OCI-LY3 (cell line): ENCODE results near the gene ACOX1.
A peak's percentile ranks its signal among the peaks of the same experiment; 100 is the strongest.

ENCODE experiments used
- H2AFZ ChIP-seq: fragments of 200-600, 300-600 bp; shearing (Covaris generic); 2 replicates; pipeline ENCODE4 v1.6.0; 2014; ENCODE audit warnings: antibody characterized with exemption, low read depth, low read length
- H3K27ac ChIP-seq: fragments of 200-600, 300-600 bp; sonication (generic); 2 replicates; pipeline ENCODE4 v1.5.1; 2014; ENCODE audit warnings: mild to moderate bottlenecking, low read length, moderate library complexity, mixed read lengths
- H3K27me3 ChIP-seq: fragments of 200-600, 300-600 bp; sonication (generic); 2 replicates; pipeline ENCODE4 v1.6.1; 2014; ENCODE audit warnings: low read depth, low read length, mixed read lengths
- H3K36me3 ChIP-seq: fragments of 200-600, 300-600 bp; sonication (generic); replicated peaks from 2 replicates; pipeline ENCODE3; 2014; ENCODE audit warnings: low read depth, low read length, mixed read lengths
- H3K4me1 ChIP-seq: fragments of 300-600, 200-600 bp; sonication (generic); 2 replicates; pipeline ENCODE4 v1.6.1; 2014; ENCODE audit warnings: low read length, mixed read lengths
- H3K4me2 ChIP-seq: fragments of 200-600, 300-600 bp; sonication (generic); 2 replicates; pipeline ENCODE4 v1.6.1; 2014; ENCODE audit warnings: low read length, mixed read lengths
- H3K4me3 ChIP-seq: fragments of 300-600, 200-600 bp; sonication (generic); 2 replicates; pipeline ENCODE4 v1.5.1; 2014; ENCODE audit warnings: antibody characterized with exemption, mild to moderate bottlenecking, low read length, moderate library complexity
- H3K79me2 ChIP-seq: fragments of 300-600, 200-600 bp; shearing (Covaris generic); 2 replicates; pipeline ENCODE4 v1.6.1; 2014; ENCODE audit warnings: mild to moderate bottlenecking, low read length, mixed read lengths
- H3K9ac ChIP-seq: fragments of 300-600, 200-600 bp; shearing (Covaris generic); 2 replicates; pipeline ENCODE4 v1.6.0; 2014; ENCODE audit warnings: mild to moderate bottlenecking, low read length, moderate library complexity
- H3K9me3 ChIP-seq: fragments of 200-600, 300-600 bp; shearing (Covaris generic); 2 replicates; pipeline ENCODE4 v1.6.1; 2014; ENCODE audit warnings: low read length, mixed read lengths; ENCODE audit not compliant: insufficient read depth
- H4K20me1 ChIP-seq: fragments of 200-600, 300-600 bp; sonication (generic); 2 replicates; pipeline ENCODE4 v1.6.1; 2016; ENCODE audit warnings: low read length, mixed read lengths; ENCODE audit not compliant: insufficient read depth
- EZH2phosphoT487 ChIP-seq: fragments of 200-600 bp; shearing (Covaris generic); IDR thresholded peaks from 2 replicates; pipeline ENCODE4 v1.6.1; 2018; ENCODE audit warnings: antibody characterized with exemption, mixed run types, low read depth
- TF ChIP-seq, protein P1 (sequence below): fragments of 200-600, 300-600 bp; sonication (generic); IDR thresholded peaks from 2 replicates; pipeline ENCODE4 v1.5.1; 2014; ENCODE audit warnings: antibody characterized with exemption, low read length, low read depth

Gene ACOX1

DNA sequence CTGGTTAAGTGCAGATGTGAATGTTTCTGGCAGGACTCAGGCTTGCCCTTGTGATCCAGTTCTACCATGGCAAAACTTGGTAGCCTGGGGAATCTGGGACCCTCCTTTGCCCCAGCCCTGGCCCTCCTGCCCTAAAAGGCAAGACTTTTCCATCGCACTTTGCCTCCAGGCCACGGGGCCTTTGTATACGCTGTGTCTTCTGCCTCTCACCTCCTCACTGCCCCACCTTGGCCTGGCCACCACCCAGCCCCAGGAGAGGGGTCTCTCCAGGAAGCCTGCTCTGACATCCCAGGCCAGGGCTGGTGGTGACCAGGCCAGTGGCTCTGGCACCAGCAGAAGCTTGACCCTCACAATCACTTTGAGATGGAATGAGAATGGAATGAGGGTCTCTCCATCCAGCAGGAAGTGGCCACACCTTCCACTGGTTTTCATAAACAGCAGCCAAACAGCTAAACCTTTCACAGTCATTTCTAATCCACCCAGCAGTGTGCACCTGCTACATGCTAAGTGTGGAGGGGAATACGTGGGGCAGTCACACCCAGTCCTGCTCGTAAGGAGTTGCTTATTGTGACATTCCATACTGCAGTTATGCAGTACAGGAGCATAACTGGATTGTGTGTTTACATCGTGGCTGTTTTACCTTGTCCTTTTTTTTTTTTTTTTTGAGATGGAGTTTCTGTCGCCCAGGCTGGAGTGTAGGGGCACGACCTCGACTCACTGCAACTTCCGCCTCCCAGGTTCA is 72.7 kb downstream of the ACOX1 start:
- H3K9me3 ChIP-seq = peaks cover 3% of the 10 kb centered on the region; the same call in 1 of the 2 replicates
- peak overlapping the region; percentile 23 for H2AFZ ChIP-seq
- H3K27me3 ChIP-seq = no peaks in the 10 kb centered on the region
- TF ChIP-seq, protein P1, sequence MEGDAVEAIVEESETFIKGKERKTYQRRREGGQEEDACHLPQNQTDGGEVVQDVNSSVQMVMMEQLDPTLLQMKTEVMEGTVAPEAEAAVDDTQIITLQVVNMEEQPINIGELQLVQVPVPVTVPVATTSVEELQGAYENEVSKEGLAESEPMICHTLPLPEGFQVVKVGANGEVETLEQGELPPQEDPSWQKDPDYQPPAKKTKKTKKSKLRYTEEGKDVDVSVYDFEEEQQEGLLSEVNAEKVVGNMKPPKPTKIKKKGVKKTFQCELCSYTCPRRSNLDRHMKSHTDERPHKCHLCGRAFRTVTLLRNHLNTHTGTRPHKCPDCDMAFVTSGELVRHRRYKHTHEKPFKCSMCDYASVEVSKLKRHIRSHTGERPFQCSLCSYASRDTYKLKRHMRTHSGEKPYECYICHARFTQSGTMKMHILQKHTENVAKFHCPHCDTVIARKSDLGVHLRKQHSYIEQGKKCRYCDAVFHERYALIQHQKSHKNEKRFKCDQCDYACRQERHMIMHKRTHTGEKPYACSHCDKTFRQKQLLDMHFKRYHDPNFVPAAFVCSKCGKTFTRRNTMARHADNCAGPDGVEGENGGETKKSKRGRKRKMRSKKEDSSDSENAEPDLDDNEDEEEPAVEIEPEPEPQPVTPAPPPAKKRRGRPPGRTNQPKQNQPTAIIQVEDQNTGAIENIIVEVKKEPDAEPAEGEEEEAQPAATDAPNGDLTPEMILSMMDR = no peak
- TF ChIP-seq EZH2phosphoT487 = no peak
- peaks cover 6% of the 10 kb centered on the region for H3K36me3 ChIP-seq
- H3K9ac ChIP-seq = no peak overlapping the region
- peak overlapping the region; percentile 72 for H3K4me2 ChIP-seq
- H3K27ac ChIP-seq = no peak overlapping the region
- H4K20me1 ChIP-seq = no peaks in the 10 kb centered on the region
- peaks cover 17% of the 10 kb centered on the region for H3K4me1 ChIP-seq
- peak overlapping the region; percentile 83 for H3K4me3 ChIP-seq
- H3K79me2 ChIP-seq = peaks cover 17% of the 10 kb centered on the region

DNA sequence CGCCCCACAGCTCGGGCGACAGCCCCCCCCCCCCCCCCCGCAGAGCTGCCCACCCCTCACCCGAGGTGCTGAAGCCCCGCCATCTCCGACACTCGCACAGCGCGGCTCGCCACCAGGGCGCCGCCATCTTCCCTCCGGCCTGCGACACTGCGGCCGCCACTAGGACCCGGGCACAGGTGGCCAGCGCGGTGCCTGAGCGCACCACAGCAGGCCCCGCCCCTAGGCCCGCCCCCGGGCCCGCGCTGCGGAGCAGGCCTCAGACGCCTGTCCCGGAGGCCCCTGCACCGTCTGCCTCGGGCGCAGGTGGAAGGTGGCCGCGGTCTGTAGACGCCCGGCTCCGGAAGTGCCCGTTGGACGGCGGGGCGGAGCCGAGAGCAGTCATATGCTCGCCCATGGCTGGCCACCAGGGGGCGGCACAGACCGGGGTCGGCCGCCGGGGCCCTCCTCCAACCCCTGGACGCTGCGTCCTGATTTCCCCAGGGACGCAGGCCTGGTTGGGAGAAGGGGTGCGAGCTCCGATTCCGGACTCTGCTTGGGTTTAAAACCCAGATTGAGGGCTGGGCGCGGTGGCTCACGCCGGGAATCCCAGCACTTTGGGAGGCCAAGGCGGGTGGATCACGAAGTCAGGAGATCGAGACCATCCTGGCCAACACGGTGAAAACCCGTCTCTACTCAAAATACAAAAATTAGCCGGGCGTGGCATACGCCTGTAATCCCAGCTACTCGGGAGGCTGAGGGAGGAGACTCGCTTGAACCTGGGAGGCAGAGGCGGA is 74.0 kb downstream of the ACOX1 start, which contains the start of gene MRPL38:
MRPL38 (minus strand) TSS at position 136 of the 773 bp plus-strand sequence; CDS start at position 127, 9 bp downstream.
- Histone ChIP-seq H3K9me3 (peaks cover under 1% of the 10 kb centered on the region; the same call in 1 of the 2 replicates), H3K4me1 (peaks cover 17% of the 10 kb centered on the region), H3K4me3 (peak within 1 kb of the TSS; percentile 83), H3K9ac (peak within 1 kb of the TSS; percentile 88), H2AFZ (peak within 1 kb of the TSS; percentile 90), H4K20me1 (no peaks in the 10 kb centered on the region), H3K79me2 (peaks cover 17% of the 10 kb centered on the region), H3K27me3 (no peaks in the 10 kb centered on the region), H3K36me3 (peaks cover 9% of the 10 kb centered on the region), H3K4me2 (peak within 1 kb of the TSS; percentile 92), H3K27ac (peak within 1 kb of the TSS; percentile 81)
- TF ChIP-seq, protein P1 = peak; percentile 84
- no peak for TF ChIP-seq EZH2phosphoT487

DNA sequence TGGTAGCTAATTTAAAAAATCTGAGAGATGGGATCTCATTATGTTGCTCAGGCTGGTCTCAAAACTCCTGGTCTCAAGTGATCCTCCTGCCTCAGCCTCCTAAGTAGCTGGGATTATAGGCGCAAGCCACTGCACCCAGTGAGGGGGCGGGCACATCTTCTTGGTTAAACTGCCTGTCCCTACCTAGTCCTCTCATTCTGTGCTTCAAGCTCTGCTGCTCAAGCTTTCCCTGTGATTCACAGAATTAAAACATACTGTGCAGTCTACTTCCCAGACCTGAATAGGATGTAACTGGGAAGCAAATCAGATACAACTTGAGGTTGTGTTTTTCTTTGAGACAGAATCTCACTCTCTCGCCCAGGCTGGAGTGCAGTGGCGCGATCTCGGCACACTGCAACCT is 76.6 kb downstream of the ACOX1 start:
- no peaks in the 10 kb centered on the region for H3K27me3 ChIP-seq
- TF ChIP-seq, protein P1 = no peak
- no peak for TF ChIP-seq EZH2phosphoT487

DNA sequence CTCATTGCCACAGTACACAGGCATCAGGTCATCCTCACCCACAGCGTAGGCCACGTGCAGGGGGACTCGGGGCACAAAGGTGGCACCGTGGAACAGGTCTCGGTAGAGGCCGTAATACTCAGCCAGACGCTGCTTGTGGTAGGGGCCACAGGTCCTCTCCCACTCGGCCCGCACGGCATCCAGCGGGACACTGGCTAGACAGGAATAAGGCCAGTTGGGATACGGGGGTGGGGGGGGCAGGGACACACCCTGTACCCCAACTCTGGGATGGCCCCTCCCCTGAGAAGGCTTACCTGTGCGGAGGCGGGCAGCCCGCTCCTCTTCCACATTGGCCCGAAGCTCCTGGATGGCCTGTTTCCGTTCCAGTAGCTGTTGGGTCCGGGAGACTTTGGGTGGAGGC is 77.2 kb downstream of the ACOX1 start:
- H3K27me3 ChIP-seq = no peaks in the 10 kb centered on the region
- H3K27ac ChIP-seq = no peak overlapping the region
- no peaks in the 10 kb centered on the region for H3K9me3 ChIP-seq
- no peaks in the 10 kb centered on the region for H4K20me1 ChIP-seq
- H3K9ac ChIP-seq = no peak overlapping the region
- no peak overlapping the region for H2AFZ ChIP-seq
- H3K79me2 ChIP-seq = peaks cover 17% of the 10 kb centered on the region
- TF ChIP-seq EZH2phosphoT487 = no peak
- TF ChIP-seq, protein P1 = no peak
- peaks cover 9% of the 10 kb centered on the region for H3K36me3 ChIP-seq
- peaks cover 21% of the 10 kb centered on the region for H3K4me1 ChIP-seq
- no peak overlapping the region for H3K4me2 ChIP-seq
- no peak overlapping the region for H3K4me3 ChIP-seq

More for the DNA sequence above, 76.6 kb downstream of the ACOX1 start:
- no peak overlapping the region for H3K4me3 ChIP-seq
- H3K4me1 ChIP-seq = peaks cover 17% of the 10 kb centered on the region
- H3K9me3 ChIP-seq = no peaks in the 10 kb centered on the region
- H2AFZ ChIP-seq = no peak overlapping the region
- H3K9ac ChIP-seq = no peak overlapping the region
- no peak overlapping the region for H3K4me2 ChIP-seq
- peaks cover 9% of the 10 kb centered on the region for H3K36me3 ChIP-seq
- no peaks in the 10 kb centered on the region for H4K20me1 ChIP-seq
- peaks cover 17% of the 10 kb centered on the region for H3K79me2 ChIP-seq
- H3K27ac ChIP-seq = no peak overlapping the region
